ENCODE data around the gene CBX2. TPM values are rescaled to one million over a fixed set of nuclear protein-coding genes. Genes with fewer than 3 reads are reported as not detected.

The CBX2 gene
- total RNA-seq, 1 experiment from 2014 or later = 28.3 TPM

DNA sequence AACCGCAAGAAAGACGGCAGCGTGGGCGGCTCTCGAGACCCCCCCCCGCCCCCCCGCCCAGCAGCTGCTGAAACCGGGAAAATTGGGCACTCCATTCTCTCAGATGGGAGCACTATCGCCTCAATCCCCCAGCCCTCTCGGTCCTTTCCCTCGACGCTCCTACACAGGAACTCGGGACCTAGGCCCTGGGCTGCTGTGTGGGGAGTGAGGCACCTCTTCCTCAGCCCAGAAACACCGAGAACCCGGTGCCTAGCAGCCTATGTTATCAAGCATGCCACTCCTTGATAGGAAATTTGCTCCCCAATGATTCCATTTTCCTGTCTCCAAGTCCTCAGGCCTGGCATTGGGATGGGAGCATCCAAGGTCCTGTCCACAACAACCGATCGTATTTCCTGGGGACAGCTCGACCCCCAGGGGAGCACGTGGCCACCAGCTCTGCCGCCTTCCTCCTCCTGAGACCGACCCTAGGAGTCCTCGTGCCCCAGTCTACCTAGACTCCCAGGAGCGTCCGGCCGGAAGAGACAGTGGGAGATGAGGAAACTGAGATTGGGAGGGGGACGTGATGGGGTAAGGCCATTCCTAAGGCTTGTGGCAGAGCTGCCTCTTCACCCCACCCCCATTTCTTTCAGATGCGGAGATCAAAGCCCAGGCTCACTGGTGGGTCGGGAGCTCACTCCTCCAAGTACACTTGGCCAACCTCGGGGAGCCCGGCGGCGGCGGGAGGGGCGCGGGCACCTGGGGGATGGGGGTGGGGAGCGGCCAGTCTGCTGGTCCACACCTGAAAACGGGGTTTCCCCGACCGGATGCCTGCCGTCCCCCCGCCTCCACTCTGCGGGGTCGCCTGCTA is 36.4 kb downstream of the CBX2 start:
- H3K4me3 ChIP-seq (replicated peaks in 1 of 2; ENCODE audit: low read depth in 1 of 2, low read length in 2 of 2) = no peak overlapping the region
- no peak for ATAC-seq
- no peak overlapping the region for H2AFZ ChIP-seq (ENCODE audit: low read depth, low read length, poor library complexity, severe bottlenecking)
- no peak overlapping the region for H3K27ac ChIP-seq (ENCODE audit: low read depth, low read length)
- no peak for DNase-seq (ENCODE audit: low read depth, low spot score)
- ChIA-PET CTCF (interaction anchor here (0.9 kb wide), 1 partner anchor 25 kb away, joined by 3 read pairs; no protein-coding TSS in a partner anchor), RAD21 (ENCODE audit: low non-redundant PET in 1 of 2, low total read pairs in 2 of 2, uncharacterized antibody in 2 of 2, unreplicated experiment in 2 of 2) (no interaction called here), POLR2A (no interaction called here)
- intact Hi-C loops (cut with micrococcal nuclease) = no loop called here
- H3K4me2 ChIP-seq (ENCODE audit: low read length) = no peak overlapping the region
- H3K27me3 ChIP-seq (ENCODE audit: insufficient read depth, low read length) = peaks cover 6% of the 10 kb centered on the region; the same call in 1 of the 2 replicates
- no peaks in the 10 kb centered on the region for H3K9me2 ChIP-seq (ENCODE audit: insufficient read depth)
- TF ChIP-seq ELF1 (IDR thresholded peaks at IDR 0.05; ENCODE audit: borderline replicate concordance, low read depth) = no peak
- no peak for TF ChIP-seq EZH2phosphoT487 (IDR thresholded peaks at IDR 0.05; ENCODE audit: borderline replicate concordance)
- no peak for TF ChIP-seq EZH2 (IDR thresholded peaks at IDR 0.05)
- TF ChIP-seq, protein P1, sequence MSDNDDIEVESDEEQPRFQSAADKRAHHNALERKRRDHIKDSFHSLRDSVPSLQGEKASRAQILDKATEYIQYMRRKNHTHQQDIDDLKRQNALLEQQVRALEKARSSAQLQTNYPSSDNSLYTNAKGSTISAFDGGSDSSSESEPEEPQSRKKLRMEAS (IDR thresholded peaks at IDR 0.05) = no peak
- TF ChIP-seq SRF (IDR thresholded peaks at IDR 0.05; ENCODE audit: low read depth) = no peak
- no peak for TF ChIP-seq EGR1 (IDR thresholded peaks at IDR 0.05; ENCODE audit: low read depth)
- TF ChIP-seq POLR2AphosphoS5 (IDR thresholded peaks at IDR 0.05; ENCODE audit: low read depth, low read length) = no peak
- TF ChIP-seq TCF7L2 (IDR thresholded peaks at IDR 0.05; ENCODE audit: borderline replicate concordance, extremely low read depth, insufficient read depth, insufficient read length) = no peak
- TF ChIP-seq SIN3A (IDR thresholded peaks at IDR 0.05; ENCODE audit: low read depth) = no peak
- no peak for TF ChIP-seq JUND (IDR thresholded peaks at IDR 0.05)
- TF ChIP-seq REST (IDR thresholded peaks at IDR 0.05; ENCODE audit: low read depth) = no peak
- TF ChIP-seq YY1 (IDR thresholded peaks at IDR 0.05; ENCODE audit: extremely low read depth, insufficient replicate concordance, low read depth, low read length) = no peak
- H3K9ac ChIP-seq (ENCODE audit: low read length) = no peak overlapping the region
- no TSS peak for BruUV-seq (replicated peaks)
- peaks cover 20 to 26% of the 10 kb centered on the region in 2 experiments for H3K4me1 ChIP-seq (ENCODE audit: control insufficient read depth in 1 of 2, insufficient read depth in 2 of 2, low read length in 2 of 2)
- no peaks in the 10 kb centered on the region for H3K36me3 ChIP-seq (ENCODE audit: control insufficient read depth in 1 of 2, insufficient read depth in 2 of 2, low read length in 2 of 2)
- H3K9me3 ChIP-seq (ENCODE audit: control insufficient read depth in 1 of 2, insufficient read depth in 1 of 2, low read depth in 1 of 2, low read length in 2 of 2) = no peaks in the 10 kb centered on the region
- H4K20me1 ChIP-seq (ENCODE audit: insufficient read depth) = no peaks in the 10 kb centered on the region
- no peaks in the 10 kb centered on the region for H3K79me2 ChIP-seq (ENCODE audit: insufficient read depth, low read length)
